CD1c-positive myeloid dendritic cell (primary cell): ENCODE measurements around the gene ITGB6.
"Not testable (repeated sequence)": the region's sequence is repeated elsewhere in the genome, so short reads cannot be mapped to it uniquely, and the experiment has no call there.

Source experiments
- DNase-seq: peaks from one replicate; pipeline ENCODE4 v3.0.0-alpha.2; 2016; ENCODE audit errors: extremely low spot score

ITGB6 gene

GRCh38 chr2:160140471-160140870, 59.6 kb downstream of the ITGB6 start:
- DNase-seq, result no peak

- no peak for DNase-seq
Observed at GRCh38 chr2:160139991-160140390, 60.1 kb downstream of the ITGB6 start.

DNA sequence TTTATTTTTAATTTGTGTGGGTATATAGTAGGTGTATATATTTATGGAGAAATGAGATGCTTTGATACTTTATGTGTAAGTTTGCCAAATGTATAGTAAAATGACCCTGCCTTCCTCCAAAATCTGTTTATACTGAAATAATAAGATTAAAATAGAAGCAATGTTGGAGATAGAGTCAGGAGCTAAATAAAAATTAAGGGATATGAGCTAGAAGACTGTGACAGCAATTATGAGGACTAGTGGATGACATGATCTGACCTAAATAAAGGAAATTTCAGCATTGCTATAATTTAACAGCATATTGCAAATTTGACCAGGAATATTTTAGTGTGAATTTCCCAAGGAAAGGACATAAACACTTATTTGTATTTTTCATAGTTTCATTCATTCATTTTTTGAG, 60.7 kb downstream of the ITGB6 start:
- DNase-seq, result no peak

DNA sequence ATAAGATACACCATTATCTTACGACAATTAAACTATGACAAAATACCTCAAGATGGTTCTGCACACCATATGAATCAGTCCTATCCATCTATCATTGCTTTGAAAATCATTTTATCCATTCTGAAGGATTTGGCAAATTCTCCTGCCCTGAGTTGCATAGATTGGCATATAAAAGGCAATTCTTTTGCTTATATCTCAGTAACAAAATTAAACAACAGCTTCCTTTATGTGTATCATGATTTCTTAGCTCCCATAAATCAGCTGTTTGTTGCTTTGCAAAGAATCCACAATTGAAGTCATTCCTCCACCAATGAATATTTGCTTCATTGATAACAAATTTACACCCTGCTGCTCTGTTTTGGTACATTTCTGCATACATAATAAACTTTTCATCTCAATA, 61.7 kb downstream of the ITGB6 start:
- DNase-seq, result no peak

- no peak for DNase-seq
Observed at GRCh38 chr2:160137464-160137863, 62.6 kb downstream of the ITGB6 start.

DNA sequence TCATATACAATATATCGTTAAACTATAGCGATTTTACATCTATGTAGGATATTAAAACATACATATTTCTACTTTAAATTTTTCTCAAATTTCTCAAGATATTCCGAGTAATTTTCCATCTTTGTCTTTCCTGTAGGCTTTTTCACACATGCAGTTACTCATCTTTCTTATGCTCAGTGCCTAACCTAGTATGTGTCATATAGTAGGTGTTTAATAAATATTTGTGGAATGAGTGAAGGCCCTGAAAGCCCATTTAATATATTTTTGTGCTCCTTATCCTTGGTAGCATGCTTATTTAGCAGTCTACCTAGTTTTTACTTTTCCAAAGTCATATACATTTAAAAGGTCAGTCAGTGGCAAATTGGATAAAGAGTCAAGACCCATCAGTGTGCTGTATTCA, 67.3 kb downstream of the ITGB6 start:
- no peak for DNase-seq

- no peak for DNase-seq
Observed at GRCh38 chr2:160126756-160127155, 73.3 kb downstream of the ITGB6 start.

DNA sequence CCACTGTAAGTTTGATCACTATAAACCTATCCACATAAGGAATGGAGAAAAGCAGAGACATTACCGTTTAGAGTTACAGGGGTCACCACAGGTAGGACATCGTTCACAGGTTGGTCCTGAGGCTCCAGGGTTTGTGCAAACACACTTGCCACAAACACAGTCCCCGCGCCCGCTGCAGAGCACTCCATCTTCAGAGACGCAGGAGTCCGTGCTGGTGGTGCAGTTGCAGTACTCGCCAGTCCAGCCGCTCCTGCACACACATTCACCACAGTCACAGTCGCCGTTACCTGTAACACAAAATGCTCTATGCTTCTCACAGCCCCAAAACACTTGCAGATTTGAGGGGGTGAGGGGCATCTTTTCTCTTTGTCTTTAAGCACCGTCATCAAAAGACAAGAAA, 73.8 kb downstream of the ITGB6 start:
- no peak for DNase-seq

- DNase-seq, result no peak
Observed at GRCh38 chr2:160125828-160126227, 74.2 kb downstream of the ITGB6 start.

- DNase-seq, result no peak
Observed at GRCh38 chr2:160125366-160125765, 74.7 kb downstream of the ITGB6 start.

DNA sequence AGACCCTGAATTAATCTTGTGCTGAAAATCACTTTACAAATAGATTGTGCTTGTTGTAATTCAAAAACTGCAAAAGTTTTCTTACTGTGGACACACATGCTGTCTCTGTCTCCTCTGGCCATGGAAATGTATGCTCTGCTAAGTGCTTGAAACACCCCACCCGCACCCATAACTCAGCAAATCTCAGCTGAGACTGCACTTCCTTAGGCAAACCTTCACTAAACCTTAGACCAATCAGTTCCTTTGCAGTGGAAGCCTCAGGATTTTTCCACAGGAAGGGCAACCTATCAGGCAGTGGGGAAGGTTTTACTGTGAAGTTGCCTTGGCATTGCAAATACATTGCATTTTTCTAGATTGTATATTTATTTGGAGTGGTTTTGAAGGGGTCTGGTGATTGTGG, 75.5 kb downstream of the ITGB6 start:
- no peak for DNase-seq

DNA sequence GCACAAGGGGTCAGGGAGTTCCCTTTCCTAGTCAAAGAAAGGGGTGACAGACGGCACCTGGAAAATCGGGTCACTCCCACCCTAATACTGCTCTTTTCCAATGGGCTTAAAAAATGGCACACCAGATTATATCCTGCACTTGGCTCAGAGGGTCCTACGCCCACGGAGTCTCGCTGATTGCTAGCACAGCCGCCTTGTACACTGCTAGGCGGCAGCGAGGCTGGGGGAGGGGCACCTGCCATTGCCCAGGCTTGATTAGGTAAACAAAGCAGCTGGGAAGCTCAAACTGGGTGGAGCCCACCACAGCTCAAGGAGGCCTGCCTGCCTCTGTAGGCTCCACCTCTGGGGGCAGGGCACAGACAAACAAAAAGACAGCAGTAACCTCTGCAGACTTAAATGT, 85.4 kb downstream of the ITGB6 start:
- DNase-seq, result not testable (repeated sequence)

- no peak for DNase-seq
Observed at GRCh38 chr2:160114020-160114419, 86.1 kb downstream of the ITGB6 start.

DNA sequence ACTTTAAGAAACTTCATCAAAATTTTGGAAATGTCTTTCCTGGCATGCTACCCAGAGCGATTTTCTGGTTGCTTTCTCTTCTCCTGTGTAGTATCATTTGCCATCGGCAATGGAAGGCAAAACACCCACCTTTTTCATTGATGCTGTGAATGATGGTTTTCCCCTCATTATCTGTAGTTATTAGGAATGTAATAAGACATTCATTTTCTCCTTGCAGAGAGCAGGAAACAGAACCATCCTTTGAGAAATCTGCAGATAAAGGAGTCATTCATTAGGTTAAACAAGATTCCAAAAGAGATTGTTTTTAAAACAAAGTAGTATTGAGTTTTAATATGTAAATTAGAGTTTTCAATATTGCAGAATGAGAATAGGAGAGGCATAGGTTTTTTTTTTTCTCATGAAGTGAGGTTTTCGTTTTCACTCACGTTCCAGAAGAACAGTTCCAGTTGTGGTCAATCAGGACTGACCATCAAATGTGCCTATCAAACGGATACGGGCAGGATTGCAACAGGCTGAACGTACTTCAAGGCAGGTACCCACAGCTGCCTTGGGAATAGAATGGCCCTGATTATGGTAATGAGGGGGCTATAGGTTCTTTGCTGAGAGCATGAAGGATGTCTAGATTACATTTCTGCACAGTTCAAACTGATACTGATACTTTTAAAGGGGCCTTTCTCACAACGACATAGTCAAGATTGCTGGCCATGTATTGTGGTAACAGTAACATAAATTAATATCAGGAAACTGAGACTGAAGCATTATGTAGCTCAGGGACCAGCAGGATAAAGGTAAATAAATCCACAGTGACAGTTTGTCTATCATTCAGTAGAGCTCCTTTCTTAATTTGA, 87.9 kb downstream of the ITGB6 start:
- no peak for DNase-seq

- DNase-seq, result no peak
Observed at GRCh38 chr2:160110674-160111239, 89.3 kb downstream of the ITGB6 start.

- peak; percentile 76 for DNase-seq
Observed at GRCh38 chr2:160109939-160110673, 90.0 kb downstream of the ITGB6 start.

- DNase-seq, result peak; percentile 2
Observed at GRCh38 chr2:160109243-160109642, 90.8 kb downstream of the ITGB6 start.

DNA sequence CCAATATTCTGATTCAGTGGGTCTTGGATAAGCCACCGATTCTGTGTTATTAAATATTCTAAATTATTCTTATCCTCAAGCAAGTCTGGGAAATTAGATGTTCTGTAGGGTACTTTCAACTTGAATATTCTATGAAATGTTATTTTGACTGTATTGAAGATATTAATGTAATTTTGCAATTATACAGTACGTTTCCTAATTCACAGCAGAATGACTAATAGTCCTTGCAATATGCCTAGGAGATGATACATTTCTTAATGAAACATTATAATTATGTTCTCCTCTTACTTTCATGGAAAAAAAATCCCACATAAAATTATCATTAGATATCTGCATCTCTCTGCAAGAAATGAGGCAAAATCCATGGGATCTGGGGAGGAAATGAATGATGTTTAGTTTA, 91.4 kb downstream of the ITGB6 start:
- DNase-seq, result no peak

- no peak for DNase-seq
Observed at GRCh38 chr2:160105366-160105765, 94.7 kb downstream of the ITGB6 start.

GRCh38 chr2:160104115-160104514, 96.0 kb downstream of the ITGB6 start:
- no peak for DNase-seq

DNA sequence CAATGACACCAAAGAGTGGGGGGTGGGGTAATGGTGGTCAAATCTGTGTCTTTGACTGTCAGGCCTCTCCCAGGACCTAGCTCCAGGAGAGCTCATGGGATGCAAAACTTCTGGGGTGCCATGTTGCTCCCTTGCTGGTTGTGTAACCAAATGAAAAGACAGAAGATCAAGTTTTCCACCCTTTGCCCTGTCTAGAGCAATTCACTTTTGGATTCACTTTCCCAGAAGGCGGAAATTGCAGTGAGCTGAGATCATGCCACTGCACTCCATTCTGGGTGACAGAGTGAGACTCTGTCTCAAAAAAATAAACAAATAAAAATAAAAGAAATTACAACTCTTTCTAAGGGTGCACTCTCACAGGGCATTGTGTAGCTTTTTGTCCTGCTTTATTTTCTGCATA, 102.7 kb downstream of the ITGB6 start:
- no peak for DNase-seq

GRCh38 chr2:160096409-160096808, 103.7 kb downstream of the ITGB6 start:
- peak; percentile 89 for DNase-seq

- no peak for DNase-seq
Observed at GRCh38 chr2:160092445-160092844, 107.6 kb downstream of the ITGB6 start.
